Keratinocyte (primary cell): ENCODE measurements around the gene RPS6KA5. TPM values are rescaled to one million over a fixed set of nuclear protein-coding genes. Genes with fewer than 3 reads are reported as not detected.

Source experiments
- DNase-seq: peaks from one replicate; pipeline ENCODE4 v3.0.0-alpha.2; 2011; ENCODE audit warnings: low read depth, missing footprints, low spot score
- FAIRE-seq: peaks from 2 replicates; lab custom pipeline; 2011; peaks lifted over from hg19 to GRCh38; lab: Jason Lieb, UNC
- H2AFZ ChIP-seq: 2 replicates; pipeline ENCODE4 v1.6.0; 2012; ENCODE audit warnings: low read length, control low read depth, inconsistent platforms; ENCODE audit not compliant: control insufficient read depth
- H3K27ac ChIP-seq: 2 replicates; pipeline ENCODE4 v1.5.1; 2011; ENCODE audit warnings: low read length; ENCODE audit not compliant: control insufficient read depth, insufficient read depth
- H3K27me3 ChIP-seq: 3 replicates; pipeline ENCODE4 v1.6.0; 2011; ENCODE audit warnings: low read length; ENCODE audit not compliant: control insufficient read depth, insufficient read depth; ENCODE audit errors: extremely low read depth
- H3K36me3 ChIP-seq, 2 experiments: 2 replicates in 1 of 2; 3 replicates in 1 of 2; pipeline ENCODE4 v1.5.1; 2011; ENCODE audit warnings: low read length in 2 of 2, mild to moderate bottlenecking in 1 of 2; ENCODE audit not compliant: control insufficient read depth in 2 of 2, insufficient read depth in 2 of 2; ENCODE audit errors: extremely low read depth in 1 of 2
- H3K4me1 ChIP-seq: 3 replicates; pipeline ENCODE4 v1.5.1; 2011; ENCODE audit warnings: low read length; ENCODE audit not compliant: control insufficient read depth, insufficient read depth; ENCODE audit errors: extremely low read depth
- H3K4me2 ChIP-seq: 3 replicates; pipeline ENCODE4 v1.6.0; 2011; ENCODE audit warnings: low read depth, low read length; ENCODE audit not compliant: control insufficient read depth, insufficient read depth; ENCODE audit errors: extremely low read depth
- H3K4me3 ChIP-seq, 3 experiments: fragments of 200-600 bp in 1 of 3; sonication (generic) in 1 of 3; 2 replicates in 2 of 3; 3 replicates in 1 of 3; pipeline ENCODE4 v1.5.1; 2011 to 2016; ENCODE audit warnings: low read length in 3 of 3, mild to moderate bottlenecking in 3 of 3, control low read depth in 2 of 3, inconsistent platforms in 1 of 3, low read depth in 1 of 3, mixed read lengths in 1 of 3, mixed run types in 1 of 3, moderate library complexity in 1 of 3; ENCODE audit not compliant: control insufficient read depth in 2 of 3, insufficient read depth in 2 of 3; ENCODE audit errors: extremely low read depth in 1 of 3
- H3K79me2 ChIP-seq: 2 replicates; pipeline ENCODE4 v1.6.0; 2012; ENCODE audit warnings: low read length; ENCODE audit not compliant: control insufficient read depth, insufficient read depth
- H3K9ac ChIP-seq: 3 replicates; pipeline ENCODE4 v1.6.0; 2011; ENCODE audit warnings: low read length; ENCODE audit not compliant: control insufficient read depth, insufficient read depth; ENCODE audit errors: extremely low read depth
- H3K9me1 ChIP-seq: 3 replicates; pipeline ENCODE4 v1.6.0; 2011; ENCODE audit warnings: low read length; ENCODE audit not compliant: control insufficient read depth, insufficient read depth; ENCODE audit errors: extremely low read depth
- H3K9me3 ChIP-seq: 2 replicates; pipeline ENCODE4 v1.5.1; 2012; ENCODE audit warnings: low read depth, low read length; ENCODE audit not compliant: control insufficient read depth
- H4K20me1 ChIP-seq: 3 replicates; pipeline ENCODE4 v1.6.0; 2011; ENCODE audit warnings: low read length; ENCODE audit not compliant: control insufficient read depth, insufficient read depth; ENCODE audit errors: extremely low read depth
- EZH2 ChIP-seq: IDR thresholded peaks from one replicate; pipeline ENCODE4 v1.6.1; 2012; ENCODE audit warnings: inconsistent platforms, mild to moderate bottlenecking, low read length, moderate library complexity
- dilution Hi-C: fragments of 300-500 bp; cut with MboI; formaldehyde crosslinking; loops from one replicate; pipeline ENCODE4 v1.7.0; 2020; ENCODE audit warnings: low sequenced_read_pairs; ENCODE audit not compliant: extremely low pct_ligation_motif_present
- polyA plus RNA-seq, 5 experiments: library from polyadenylated mRNA; depleted of rRNA in 3 of 5; stranded (reverse) in 3 of 5; stranded (forward) in 1 of 5; unstranded in 1 of 5; fragments of >200 nt; gene quantifications; 1 replicate in 1 of 5; 2 replicates in 3 of 5; 3 replicates in 1 of 5; pipeline versions ENCODE4 v1.2.1 to v1.2.3, GENCODE V29; 2011 to 2012; ENCODE audit warnings: missing spikeins in 2 of 5, low read depth in 1 of 5, low replicate concordance in 1 of 5
- TF ChIP-seq, protein P1 (sequence below), 3 experiments: IDR thresholded peaks in 1 of 3; conservative IDR thresholded peaks in 1 of 3; optimal IDR thresholded peaks in 1 of 3; 2 replicates in 2 of 3; 3 replicates in 1 of 3; pipeline versions ENCODE3 to v1.5.1; 2011; ENCODE audit warnings: low read length in 3 of 3, mild to moderate bottlenecking in 3 of 3, moderate library complexity in 2 of 3, control low read depth in 1 of 3, inconsistent platforms in 1 of 3; ENCODE audit not compliant: insufficient read depth in 2 of 3; ENCODE audit errors: extremely low read depth in 1 of 3

RPS6KA5 gene
- polyA plus RNA-seq, 1 donor (not counting 4 experiments of a cell fraction or from before 2014, with no cell fraction given) = 2.9 TPM

DNA sequence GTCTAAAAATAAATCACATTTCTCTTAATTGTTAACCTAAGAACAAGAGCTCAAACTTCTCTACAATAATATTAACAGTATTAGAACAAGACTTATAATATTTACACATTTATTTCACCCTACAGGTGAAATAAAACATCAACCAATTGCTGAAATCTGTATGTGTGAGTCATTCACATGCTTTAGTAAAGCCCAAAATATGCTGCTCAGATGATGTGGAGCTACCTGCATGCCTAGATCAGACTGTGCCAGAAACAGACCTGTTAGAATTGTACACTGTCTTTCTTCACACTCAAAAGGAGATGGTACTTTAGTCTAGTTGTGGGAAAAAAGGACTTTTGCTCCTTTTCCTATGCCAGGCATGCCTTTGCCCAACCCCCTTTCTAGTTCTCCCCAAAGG lies 54.7 kb downstream of the RPS6KA5 start:
- no peak overlapping the region for H3K4me3 ChIP-seq

DNA sequence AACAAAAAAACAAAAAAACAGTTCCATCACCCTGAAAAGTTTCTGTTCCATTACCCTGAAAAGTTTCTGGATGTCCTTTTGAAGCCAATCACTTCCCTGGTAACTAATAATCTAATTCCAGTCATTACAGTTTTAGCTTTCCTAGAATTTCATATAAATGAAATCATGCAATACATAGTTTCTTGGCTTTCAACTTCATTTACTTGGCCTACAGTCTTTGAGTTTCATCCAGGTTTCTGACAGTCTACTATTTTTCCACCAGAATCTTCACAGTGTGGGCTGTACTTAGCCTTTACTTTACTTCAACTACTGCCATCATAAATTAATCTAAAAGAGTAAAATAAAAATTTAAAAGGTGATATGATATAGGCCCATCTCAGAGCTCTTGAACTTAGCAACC lies 55.5 kb downstream of the RPS6KA5 start:
- FAIRE-seq (no peak), DNase-seq (no peak)
- Histone ChIP-seq H2AFZ (no peak overlapping the region), H3K79me2 (no peaks in the 10 kb centered on the region), H3K27me3 (no peaks in the 10 kb centered on the region), H3K36me3 (no peaks in the 10 kb centered on the region), H3K4me2 (no peak overlapping the region), H3K9ac (no peak overlapping the region), H3K4me1 (peaks cover 11% of the 10 kb centered on the region), H3K9me1 (no peaks in the 10 kb centered on the region), H3K9me3 (no peaks in the 10 kb centered on the region), H3K4me3 (no peak overlapping the region), H3K27ac (no peak overlapping the region), H4K20me1 (no peaks in the 10 kb centered on the region)
- dilution Hi-C loops = no loop called here
- TF ChIP-seq, protein P1, sequence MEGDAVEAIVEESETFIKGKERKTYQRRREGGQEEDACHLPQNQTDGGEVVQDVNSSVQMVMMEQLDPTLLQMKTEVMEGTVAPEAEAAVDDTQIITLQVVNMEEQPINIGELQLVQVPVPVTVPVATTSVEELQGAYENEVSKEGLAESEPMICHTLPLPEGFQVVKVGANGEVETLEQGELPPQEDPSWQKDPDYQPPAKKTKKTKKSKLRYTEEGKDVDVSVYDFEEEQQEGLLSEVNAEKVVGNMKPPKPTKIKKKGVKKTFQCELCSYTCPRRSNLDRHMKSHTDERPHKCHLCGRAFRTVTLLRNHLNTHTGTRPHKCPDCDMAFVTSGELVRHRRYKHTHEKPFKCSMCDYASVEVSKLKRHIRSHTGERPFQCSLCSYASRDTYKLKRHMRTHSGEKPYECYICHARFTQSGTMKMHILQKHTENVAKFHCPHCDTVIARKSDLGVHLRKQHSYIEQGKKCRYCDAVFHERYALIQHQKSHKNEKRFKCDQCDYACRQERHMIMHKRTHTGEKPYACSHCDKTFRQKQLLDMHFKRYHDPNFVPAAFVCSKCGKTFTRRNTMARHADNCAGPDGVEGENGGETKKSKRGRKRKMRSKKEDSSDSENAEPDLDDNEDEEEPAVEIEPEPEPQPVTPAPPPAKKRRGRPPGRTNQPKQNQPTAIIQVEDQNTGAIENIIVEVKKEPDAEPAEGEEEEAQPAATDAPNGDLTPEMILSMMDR (optimal IDR thresholded peaks at IDR 0.05 in 1 of 3, IDR thresholded peaks at IDR 0.05 in 1 of 3, conservative IDR thresholded peaks at IDR 0.05 in 1 of 3; ENCODE audit: extremely low read depth in 1 of 3, insufficient read depth in 2 of 3, low read length in 3 of 3) = no peak
- TF ChIP-seq EZH2 = no peak

More for the DNA sequence above, 54.7 kb downstream of the RPS6KA5 start:
- Histone ChIP-seq H4K20me1 (no peaks in the 10 kb centered on the region), H3K36me3 (no peaks in the 10 kb centered on the region), H2AFZ (no peak overlapping the region), H3K4me2 (no peak overlapping the region), H3K79me2 (no peaks in the 10 kb centered on the region), H3K4me1 (peaks cover 11% of the 10 kb centered on the region), H3K27ac (no peak overlapping the region), H3K9me1 (no peaks in the 10 kb centered on the region), H3K9ac (no peak overlapping the region), H3K27me3 (no peaks in the 10 kb centered on the region), H3K9me3 (no peaks in the 10 kb centered on the region)
- FAIRE-seq (peak; percentile 67), DNase-seq (no peak)
- no peak for TF ChIP-seq EZH2
- TF ChIP-seq, protein P1 (optimal IDR thresholded peaks at IDR 0.05 in 1 of 3, IDR thresholded peaks at IDR 0.05 in 1 of 3, conservative IDR thresholded peaks at IDR 0.05 in 1 of 3; ENCODE audit: extremely low read depth in 1 of 3, insufficient read depth in 2 of 3, low read length in 3 of 3) = no peak
- dilution Hi-C loops = no loop called here
